A673 (cell line): Measurements from ENCODE around the gene PKLR. TPM values are rescaled to one million over a fixed set of nuclear protein-coding genes. Genes with fewer than 3 reads are reported as not detected.
A peak's percentile ranks its signal among the peaks of the same experiment; 100 is the strongest.

Experiments
- BruUV-seq: library from RNA; stranded (reverse); fragments of 400-500 nt; replicated peaks from 2 replicates; lab custom pipeline; 2021; lab: Mats Ljungman, UMichigan
- CTCF ChIA-PET: fragments of 300-600 bp; sonication (Branson Sonifier 250); formaldehyde crosslinking; loops from one replicate; lab custom pipeline; 2022; ENCODE audit warnings: antibody characterized with exemption; lab: Charles Lee
- POLR2A ChIA-PET: fragments of 300-600 bp; sonication (Branson Sonifier 250); formaldehyde crosslinking; loops from one replicate; lab custom pipeline; 2022; ENCODE audit warnings: antibody characterized with exemption; ENCODE audit not compliant: low non-redundant PET; lab: Charles Lee
- DNase-seq: peaks from one replicate; pipeline ENCODE4 v3.0.0-alpha.2; 2015; ENCODE audit warnings: low spot score
- H3K27ac ChIP-seq: fragments of 200-600 bp; sonication (generic); 2 replicates; pipeline ENCODE4 v1.5.1; 2016; ENCODE audit warnings: mixed run types, low read depth, mild to moderate bottlenecking, mixed read lengths, antibody characterized with exemption, low read length; ENCODE audit not compliant: poor library complexity, severe bottlenecking
- H3K27me3 ChIP-seq: fragments of 200-600 bp; sonication (generic); replicated peaks from 2 replicates; pipeline ENCODE4 v1.6.1; 2017; ENCODE audit warnings: mixed run types, low read depth, mild to moderate bottlenecking, mixed read lengths, antibody characterized with exemption, low read length; ENCODE audit not compliant: insufficient read depth, poor library complexity
- H3K36me3 ChIP-seq: fragments of 200-600 bp; sonication (generic); 2 replicates; pipeline ENCODE4 v1.6.1; 2016; ENCODE audit warnings: mixed run types, mild to moderate bottlenecking, mixed read lengths, antibody characterized with exemption, low read length; ENCODE audit not compliant: insufficient read depth, poor library complexity, severe bottlenecking
- H3K4me1 ChIP-seq: fragments of 200-600 bp; sonication (generic); 2 replicates; pipeline ENCODE4 v1.6.1; 2017; ENCODE audit warnings: mixed run types, mild to moderate bottlenecking, mixed read lengths, antibody characterized with exemption, low read length; ENCODE audit not compliant: insufficient read depth, poor library complexity, severe bottlenecking
- H3K4me3 ChIP-seq: fragments of 200-600 bp; sonication (generic); 2 replicates; pipeline ENCODE4 v1.5.1; 2016; ENCODE audit warnings: low read depth, mixed run types, mild to moderate bottlenecking, mixed read lengths, low read length; ENCODE audit not compliant: poor library complexity, severe bottlenecking
- H3K9me3 ChIP-seq: fragments of 200-600 bp; sonication (generic); 2 replicates; pipeline ENCODE4 v1.6.1; 2016; ENCODE audit warnings: mixed run types, low read depth, mild to moderate bottlenecking, mixed read lengths, antibody characterized with exemption, low read length; ENCODE audit not compliant: poor library complexity, severe bottlenecking
- CTCF ChIP-seq: fragments of 300-800, 200-600 bp; sonication (generic); conservative IDR thresholded peaks from 2 replicates; pipeline ENCODE4 v1.5.1; 2017; ENCODE audit warnings: low read depth, mild to moderate bottlenecking, antibody characterized with exemption, low read length, moderate library complexity, mixed read lengths
- EZH2 ChIP-seq: fragments of 200-600 bp; sonication (generic); IDR thresholded peaks from 2 replicates; pipeline ENCODE4 v1.6.1; 2017; ENCODE audit warnings: borderline replicate concordance, low read depth, mild to moderate bottlenecking, mixed read lengths, antibody characterized with exemption, low read length; ENCODE audit not compliant: poor library complexity, severe bottlenecking
- intact Hi-C: fragments of 100-400 bp; cut with micrococcal nuclease; formaldehyde crosslinking; loops from one replicate; pipeline ENCODE4 v1.10.0; 2022; ENCODE audit not compliant: unreplicated experiment
- total RNA-seq: library from RNA; stranded (reverse); gene quantifications from 2 replicates; pipeline ENCODE4 v1.2.3, GENCODE V29; 2021

The PKLR gene
- total RNA-seq, 1 experiment from 2014 or later = not detected

DNA sequence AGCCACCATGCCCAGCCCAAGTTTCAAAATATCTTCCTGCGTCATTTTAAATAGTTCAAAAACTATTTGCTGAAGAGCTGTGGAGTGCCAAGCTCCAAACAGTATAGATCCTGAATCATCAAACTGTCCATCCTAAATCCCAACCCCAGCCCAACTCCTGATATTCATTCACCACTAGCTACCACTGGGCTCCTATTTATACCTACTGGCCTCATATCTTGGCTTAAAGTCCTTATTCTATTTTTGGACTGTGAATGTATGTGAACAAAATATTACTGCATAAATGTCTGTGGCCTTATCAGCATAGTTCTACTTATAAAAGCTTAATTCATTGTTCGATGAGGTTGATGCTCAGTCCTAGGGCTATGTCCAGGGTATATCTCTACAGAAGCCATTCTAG lies 33.9 kb downstream of the PKLR start:
- CTCF ChIA-PET = interaction anchor here (0.5 kb wide), 1 partner anchor 12 kb away, joined by 3 read pairs; the partner anchor contains the start of gene ENTREP3
- no peak for TF ChIP-seq CTCF
- TF ChIP-seq EZH2 = no peak
- BruUV-seq = no TSS peak
- no peak for DNase-seq
- Histone ChIP-seq H3K27me3 (no peaks in the 10 kb centered on the region), H3K27ac (no peak overlapping the region), H3K4me1 (peaks cover 11% of the 10 kb centered on the region), H3K9me3 (no peaks in the 10 kb centered on the region), H3K36me3 (peaks cover 90% of the 10 kb centered on the region), H3K4me3 (no peak overlapping the region)
- POLR2A ChIA-PET = no interaction called here
- intact Hi-C loops = no loop called here

DNA sequence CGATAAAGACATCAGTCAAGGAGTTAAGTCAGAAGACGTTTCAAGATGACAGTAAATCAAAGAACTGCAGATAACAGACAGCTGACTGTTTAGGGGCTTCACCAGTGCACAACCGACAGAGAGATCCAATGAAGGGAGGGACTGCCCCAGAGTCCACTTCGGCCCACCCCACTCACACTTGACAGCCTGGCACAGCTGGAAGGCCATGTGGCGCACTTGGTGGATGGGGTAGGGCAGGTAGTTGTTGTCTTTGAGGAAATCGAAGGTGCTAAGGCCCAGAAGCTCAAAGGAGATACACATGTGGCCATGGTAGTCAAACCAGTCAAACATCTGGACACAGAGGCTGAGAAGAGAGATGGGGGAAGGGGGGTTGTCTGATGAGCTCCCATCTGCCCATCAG lies 34.7 kb downstream of the PKLR start:
- POLR2A ChIA-PET = no interaction called here
- peaks cover 3% of the 10 kb centered on the region for H3K4me1 ChIP-seq
- no peak for DNase-seq
- peaks cover 86% of the 10 kb centered on the region for H3K36me3 ChIP-seq
- H3K4me3 ChIP-seq = no peak overlapping the region
- H3K27ac ChIP-seq = peak overlapping the region; percentile 38
- no peak for TF ChIP-seq CTCF
- no peak for TF ChIP-seq EZH2
- no peaks in the 10 kb centered on the region for H3K27me3 ChIP-seq
- BruUV-seq = no TSS peak
- intact Hi-C loops = no loop called here
- CTCF ChIA-PET = no interaction called here
- no peaks in the 10 kb centered on the region for H3K9me3 ChIP-seq

DNA sequence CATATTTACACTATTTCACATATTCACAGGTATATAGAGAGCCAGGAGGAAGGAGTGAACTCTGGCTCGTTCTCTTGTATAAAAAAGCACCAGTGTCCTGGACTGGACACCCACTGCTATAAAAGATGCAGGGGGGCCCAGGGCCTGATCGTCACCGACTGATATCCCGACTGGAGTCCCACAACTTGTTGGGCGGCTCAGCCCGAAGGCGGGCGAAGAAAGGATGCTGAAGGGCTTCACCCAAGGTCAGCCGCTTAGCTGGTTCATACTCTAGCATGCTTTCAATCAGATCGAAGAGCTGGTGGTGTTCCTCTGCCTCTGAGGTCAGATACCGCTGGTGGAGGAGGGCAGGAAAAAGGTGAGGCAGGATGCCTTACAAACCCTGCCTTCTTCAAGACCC lies 38.2 kb downstream of the PKLR start:
- H3K27me3 ChIP-seq = no peaks in the 10 kb centered on the region
- no peak for DNase-seq
- BruUV-seq = no TSS peak
- H3K36me3 ChIP-seq = peaks cover 71% of the 10 kb centered on the region
- POLR2A ChIA-PET = no interaction called here
- H3K4me1 ChIP-seq = peaks cover 2% of the 10 kb centered on the region
- H3K27ac ChIP-seq = peak overlapping the region; percentile 42
- CTCF ChIA-PET = interaction anchor here (0.7 kb wide), 1 partner anchor 14 kb away, joined by 4 read pairs; the partner anchor contains the start of gene HCN3
- TF ChIP-seq EZH2 (no peak), CTCF (no peak)
- intact Hi-C loops = no loop called here
- H3K4me3 ChIP-seq = no peak overlapping the region
- H3K9me3 ChIP-seq = no peaks in the 10 kb centered on the region
